ENCODE data around the gene CFAP91. TPM values are rescaled to one million over a fixed set of nuclear protein-coding genes. Genes with fewer than 3 reads are reported as not detected.

Gene CFAP91
- total and polyA plus RNA-seq, 9 of the 15 experiments (the other 6 are each of a cell fraction or from before 2014, with no cell fraction given) = not detected

DNA sequence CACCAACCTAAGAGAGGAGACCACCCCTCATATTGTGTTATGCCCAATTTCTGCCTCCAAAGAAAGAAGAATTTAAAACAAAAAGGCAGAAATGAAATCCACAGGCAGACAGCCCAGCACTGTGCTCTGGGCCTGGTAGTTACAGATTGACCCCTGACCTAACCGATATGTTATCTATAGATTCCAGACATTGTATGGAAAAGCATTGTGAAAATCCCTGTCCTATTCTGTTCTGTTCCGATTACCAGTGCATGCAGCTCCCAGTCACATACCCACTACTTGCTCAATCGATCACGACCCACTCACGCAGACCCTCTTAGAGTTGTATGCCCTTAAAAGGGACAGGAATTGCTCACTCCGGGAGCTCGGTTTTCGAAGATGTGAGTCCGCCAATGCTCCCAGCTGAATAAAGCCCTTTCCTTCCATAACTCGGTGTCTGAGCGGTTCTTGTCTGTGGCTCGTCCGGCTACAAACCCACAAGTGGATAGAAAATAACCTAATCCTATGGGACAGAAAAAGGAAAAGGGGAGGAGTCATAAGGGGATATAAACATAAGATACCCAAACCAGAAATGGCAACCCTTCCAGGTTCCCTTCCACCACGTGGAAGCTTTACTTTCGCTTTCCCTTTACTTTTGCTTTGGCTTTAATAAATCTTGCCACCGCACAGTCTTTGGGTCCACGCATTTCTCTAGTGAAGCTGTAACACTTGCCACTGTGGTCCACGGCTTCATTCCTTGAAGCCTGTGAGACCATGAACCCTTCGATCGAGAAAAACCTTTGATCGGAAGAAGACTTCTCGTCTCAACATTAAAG lies 1.7 kb upstream of the CFAP91 start:
- Histone ChIP-seq H3K9me3 (replicated peaks; ENCODE audit: control insufficient read depth, insufficient read depth, low read depth, low read length) (no peaks in the 10 kb centered on the region; the same call in none of the 2 replicates), H4K20me1 (replicated peaks; ENCODE audit: control insufficient read depth, insufficient read depth, low read length) (no peaks in the 10 kb centered on the region), H3K27ac (ENCODE audit: extremely low read depth, low read depth, low read length) (no peak overlapping the region), H3K4me3 (no peak overlapping the region), H3K4me2 (ENCODE audit: insufficient read depth, low read length) (no peak overlapping the region), H2AFZ (ENCODE audit: low read depth, low read length) (peak overlapping the region; percentile 40), H3K9ac (ENCODE audit: insufficient read depth in 1 of 2, low read depth in 2 of 2, low read length in 2 of 2) (no peak overlapping the region), H3K4me1 (replicated peaks in 1 of 2; ENCODE audit: control insufficient read depth in 2 of 2, insufficient read depth in 2 of 2, low read length in 2 of 2) (peaks cover 0 to 2% of the 10 kb centered on the region in 2 experiments; a peak in 1 of 5 replicates), H3K79me2 (ENCODE audit: control insufficient read depth, insufficient read depth, low read length) (no peaks in the 10 kb centered on the region), H3K9me1 (ENCODE audit: control insufficient read depth, insufficient read depth, low read length) (no peaks in the 10 kb centered on the region), H3K36me3 (ENCODE audit: control insufficient read depth, insufficient read depth, low read length) (no peaks in the 10 kb centered on the region), H3K27me3 (ENCODE audit: control insufficient read depth in 2 of 2, insufficient read depth in 2 of 2, low read length in 2 of 2) (no peaks in the 10 kb centered on the region)
- no peak for FAIRE-seq
- intact Hi-C loops (cut with micrococcal nuclease) (no loop called here), in situ Hi-C loops (cut with MboI) (no loop called here)
- BruUV-seq (replicated peaks) = no TSS peak
- WGBS (ENCODE audit: insufficient coverage, low coverage, missing lambda C conversion rate) = 80% methylated on average over 14 of the region's 22 CpGs
- ATAC-seq = no peak
- POLR2A ChIA-PET = no interaction called here
- DNase-seq (ENCODE audit: extremely low read depth in 1 of 4, low spot score in 3 of 4) = no peak
- CTCF ChIA-PET (ENCODE audit: low intra/inter-chr PET ratio) = no interaction called here
- TF ChIP-seq ZKSCAN3 (CRISPR knock-in tag; IDR thresholded peaks at IDR 0.05) = no peak
- TF ChIP-seq NR2C1 (IDR thresholded peaks at IDR 0.05) = peak; percentile 63
- TF ChIP-seq NR2C1 (tag; IDR thresholded peaks at IDR 0.05) = peak; percentile 65
- no peak for TF ChIP-seq RAD51 (IDR thresholded peaks at IDR 0.05; ENCODE audit: borderline replicate concordance, low read depth)
- TF ChIP-seq MAFK (IDR thresholded peaks at IDR 0.05; ENCODE audit: low read length) = no peak
- no peak for TF ChIP-seq RBM22 (IDR thresholded peaks at IDR 0.05; ENCODE audit: low read depth, low read length, poor library complexity, severe bottlenecking)
- no peak for TF ChIP-seq MIER1 (IDR thresholded peaks at IDR 0.05; ENCODE audit: low read depth)
- TF ChIP-seq POLR2G (IDR thresholded peaks at IDR 0.05; ENCODE audit: low read depth, low read length) = no peak
- TF ChIP-seq, protein P1, sequence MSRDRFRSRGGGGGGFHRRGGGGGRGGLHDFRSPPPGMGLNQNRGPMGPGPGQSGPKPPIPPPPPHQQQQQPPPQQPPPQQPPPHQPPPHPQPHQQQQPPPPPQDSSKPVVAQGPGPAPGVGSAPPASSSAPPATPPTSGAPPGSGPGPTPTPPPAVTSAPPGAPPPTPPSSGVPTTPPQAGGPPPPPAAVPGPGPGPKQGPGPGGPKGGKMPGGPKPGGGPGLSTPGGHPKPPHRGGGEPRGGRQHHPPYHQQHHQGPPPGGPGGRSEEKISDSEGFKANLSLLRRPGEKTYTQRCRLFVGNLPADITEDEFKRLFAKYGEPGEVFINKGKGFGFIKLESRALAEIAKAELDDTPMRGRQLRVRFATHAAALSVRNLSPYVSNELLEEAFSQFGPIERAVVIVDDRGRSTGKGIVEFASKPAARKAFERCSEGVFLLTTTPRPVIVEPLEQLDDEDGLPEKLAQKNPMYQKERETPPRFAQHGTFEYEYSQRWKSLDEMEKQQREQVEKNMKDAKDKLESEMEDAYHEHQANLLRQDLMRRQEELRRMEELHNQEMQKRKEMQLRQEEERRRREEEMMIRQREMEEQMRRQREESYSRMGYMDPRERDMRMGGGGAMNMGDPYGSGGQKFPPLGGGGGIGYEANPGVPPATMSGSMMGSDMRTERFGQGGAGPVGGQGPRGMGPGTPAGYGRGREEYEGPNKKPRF (IDR thresholded peaks at IDR 0.05; ENCODE audit: low read depth, low read length) = no peak
- no peak for TF ChIP-seq SIRT6 (IDR thresholded peaks at IDR 0.05; ENCODE audit: low read depth, low read length)
- no peak for TF ChIP-seq RBM34 (IDR thresholded peaks at IDR 0.05; ENCODE audit: borderline replicate concordance, insufficient read depth, low read length)
- TF ChIP-seq ZNF224 (CRISPR knock-in tag; IDR thresholded peaks at IDR 0.05) = no peak
- TF ChIP-seq NONO (IDR thresholded peaks at IDR 0.05; ENCODE audit: low read depth in 2 of 2, low read length in 1 of 2) = no peak
- no peak for TF ChIP-seq RBM14 (IDR thresholded peaks at IDR 0.05; ENCODE audit: borderline replicate concordance, insufficient read depth, low read depth, low read length)
- TF ChIP-seq ZNF12 (CRISPR knock-in tag; IDR thresholded peaks at IDR 0.05) = no peak
- TF ChIP-seq, protein P2, sequence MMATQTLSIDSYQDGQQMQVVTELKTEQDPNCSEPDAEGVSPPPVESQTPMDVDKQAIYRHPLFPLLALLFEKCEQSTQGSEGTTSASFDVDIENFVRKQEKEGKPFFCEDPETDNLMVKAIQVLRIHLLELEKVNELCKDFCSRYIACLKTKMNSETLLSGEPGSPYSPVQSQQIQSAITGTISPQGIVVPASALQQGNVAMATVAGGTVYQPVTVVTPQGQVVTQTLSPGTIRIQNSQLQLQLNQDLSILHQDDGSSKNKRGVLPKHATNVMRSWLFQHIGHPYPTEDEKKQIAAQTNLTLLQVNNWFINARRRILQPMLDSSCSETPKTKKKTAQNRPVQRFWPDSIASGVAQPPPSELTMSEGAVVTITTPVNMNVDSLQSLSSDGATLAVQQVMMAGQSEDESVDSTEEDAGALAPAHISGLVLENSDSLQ (IDR thresholded peaks at IDR 0.05) = no peak
- no peak for TF ChIP-seq L3MBTL2 (IDR thresholded peaks at IDR 0.05)
- no peak for TF ChIP-seq PTRF (tag; IDR thresholded peaks at IDR 0.05)
- TF ChIP-seq PTBP1 (IDR thresholded peaks at IDR 0.05; ENCODE audit: low read depth, low read length) = no peak
- TF ChIP-seq GTF2A2 (tag; IDR thresholded peaks at IDR 0.05) = no peak
